Adrenal gland (tissue), 5 donors: ENCODE data around the gene TOM1L1.

Source experiments
- CTCF ChIP-seq, 6 experiments: fragments of 450-650 bp in 4 of 6; fragments of 200-600 bp in 2 of 6; sonication (generic) in 1 of 6; IDR thresholded peaks; 1 replicate in 5 of 6; 2 replicates in 1 of 6; pipeline versions ENCODE4 v1.5.1 to v1.8.0; 2016 to 2021; ENCODE audit warnings: antibody characterized with exemption in 6 of 6, mild to moderate bottlenecking in 2 of 6, moderate library complexity in 1 of 6
- POLR2A ChIP-seq, 2 donors: fragments of 450-650 bp; IDR thresholded peaks; one replicate each; pipeline ENCODE4 v1.6.1; 2017; ENCODE audit warnings: antibody characterized with exemption in 2 of 2, mild to moderate bottlenecking in 2 of 2, moderate library complexity in 1 of 2
- donor health status: DM: no; HTN: no; CAD: no.

- TF ChIP-seq CTCF (IDR thresholded peaks at IDR 0.05) (no peak), POLR2A (IDR thresholded peaks at IDR 0.05) (no peak)
These were observed 33.0 kb upstream of the TOM1L1 start for GRCh38 chr17:54867634-54868033.
